ENCODE data around the gene SLC26A4. TPM values are rescaled to one million over a fixed set of nuclear protein-coding genes. Genes with fewer than 3 reads are reported as not detected.

SLC26A4 gene
- total and polyA plus RNA-seq, 10 of the 15 experiments (the other 5 are each of a cell fraction or from before 2014, with no cell fraction given), result 0.01 to 0.18 (median 0.08) TPM; not detected in 5

- intact Hi-C loops (cut with micrococcal nuclease; ENCODE audit: unreplicated experiment) (no loop called here), in situ Hi-C loops (cut with MboI) (no loop called here)
- H3K4me1 ChIP-seq (ENCODE audit: control insufficient read depth, insufficient read depth, low read length), result peaks cover 5% of the 10 kb centered on the region
- RAD21 ChIA-PET (ENCODE audit: unreplicated experiment), result no interaction called here
- H3K27me3 ChIP-seq (replicated peaks in 1 of 2; ENCODE audit: control insufficient read depth in 2 of 2, insufficient read depth in 2 of 2, low read length in 1 of 2), result no peaks in the 10 kb centered on the region
- CTCF ChIA-PET, result no interaction called here
- DNase-seq (ENCODE audit: low read depth, low spot score) (no peak), ATAC-seq (no peak), FAIRE-seq (no peak)
- no peak overlapping the region for H3K27ac ChIP-seq (ENCODE audit: control insufficient read depth, insufficient read depth)
- no peak for TF ChIP-seq EP300 (IDR thresholded peaks at IDR 0.05; ENCODE audit: borderline replicate concordance in 1 of 2, control insufficient read depth in 1 of 2, low read depth in 2 of 2, low read length in 2 of 2)
- no peak for TF ChIP-seq CBX5 (IDR thresholded peaks at IDR 0.05; ENCODE audit: low read depth)
- no peak for TF ChIP-seq KAT2A (conservative IDR thresholded peaks at IDR 0.05; ENCODE audit: control insufficient read depth, low read depth, low read length)
- TF ChIP-seq MYC (IDR thresholded peaks at IDR 0.05; ENCODE audit: insufficient read depth, insufficient read length, insufficient replicate concordance, low read length, severe bottlenecking), result no peak
- TF ChIP-seq HDGF (IDR thresholded peaks at IDR 0.05), result no peak
- TF ChIP-seq, protein P1, sequence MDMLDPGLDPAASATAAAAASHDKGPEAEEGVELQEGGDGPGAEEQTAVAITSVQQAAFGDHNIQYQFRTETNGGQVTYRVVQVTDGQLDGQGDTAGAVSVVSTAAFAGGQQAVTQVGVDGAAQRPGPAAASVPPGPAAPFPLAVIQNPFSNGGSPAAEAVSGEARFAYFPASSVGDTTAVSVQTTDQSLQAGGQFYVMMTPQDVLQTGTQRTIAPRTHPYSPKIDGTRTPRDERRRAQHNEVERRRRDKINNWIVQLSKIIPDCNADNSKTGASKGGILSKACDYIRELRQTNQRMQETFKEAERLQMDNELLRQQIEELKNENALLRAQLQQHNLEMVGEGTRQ (IDR thresholded peaks at IDR 0.05; ENCODE audit: borderline replicate concordance, low read depth, low read length), result no peak
- no peak for TF ChIP-seq IKZF2 (IDR thresholded peaks at IDR 0.05)
- TF ChIP-seq BCL3 (IDR thresholded peaks at IDR 0.05; ENCODE audit: borderline replicate concordance, insufficient read depth, low read depth, low read length, poor library complexity, severe bottlenecking), result no peak
- TF ChIP-seq NBN (IDR thresholded peaks at IDR 0.05), result no peak
- TF ChIP-seq BACH1 (IDR thresholded peaks at IDR 0.05; ENCODE audit: borderline replicate concordance), result no peak
- no peak for TF ChIP-seq SIN3A (IDR thresholded peaks at IDR 0.05; ENCODE audit: low read depth, low read length)
- no peak for TF ChIP-seq SP1 (IDR thresholded peaks at IDR 0.05; ENCODE audit: low read depth, low read length)
- no peak for TF ChIP-seq NFYB (IDR thresholded peaks at IDR 0.05; ENCODE audit: insufficient read depth, low read depth, low read length)
- TF ChIP-seq CEBPZ (IDR thresholded peaks at IDR 0.05; ENCODE audit: low read depth, low read length), result no peak
- no peak for TF ChIP-seq JUND (IDR thresholded peaks at IDR 0.05; ENCODE audit: low read depth, low read length)
- BruUV-seq (replicated peaks), result no TSS peak
- POLR2A ChIA-PET, result no interaction called here
- no peak overlapping the region for H3K4me3 ChIP-seq
- 100% methylated on average over 2 of the region's 2 CpGs for WGBS (ENCODE audit: insufficient coverage, insufficient replicate concordance, low lambda C conversion rate, missing lambda C conversion rate)
- H2AFZ ChIP-seq (ENCODE audit: control insufficient read depth, low read depth, low read length), result no peak overlapping the region
- H3K79me2 ChIP-seq (ENCODE audit: control insufficient read depth, insufficient read depth, low read length), result no peaks in the 10 kb centered on the region
- H4K20me1 ChIP-seq (ENCODE audit: control insufficient read depth, insufficient read depth), result no peaks in the 10 kb centered on the region; the same call in 1 of the 2 replicates
- H3K9me3 ChIP-seq (replicated peaks; ENCODE audit: control insufficient read depth, insufficient read depth, low read length), result no peaks in the 10 kb centered on the region; the same call in 1 of the 3 replicates
- no peak overlapping the region for H3K9ac ChIP-seq (ENCODE audit: control insufficient read depth, insufficient read depth, low read length)
- H3K36me3 ChIP-seq (ENCODE audit: control insufficient read depth in 2 of 2, insufficient read depth in 2 of 2, low read length in 1 of 2), result no peaks in the 10 kb centered on the region; a peak in 1 of 4 replicates
- H3K4me2 ChIP-seq (ENCODE audit: control insufficient read depth, insufficient read depth), result no peak overlapping the region
- SMC1A ChIA-PET (ENCODE audit: uncharacterized antibody, unreplicated experiment), result interaction anchor here (1.0 kb wide), 1 partner anchor 63 kb away, joined by 3 read pairs; no protein-coding TSS in a partner anchor
Measured at GRCh38 chr7:107632492-107632865, 28.1 kb upstream of the SLC26A4 start.
